BJ (cell line): Measurements from ENCODE around the gene PHRF1. TPM values are rescaled to one million over a fixed set of nuclear protein-coding genes. Genes with fewer than 3 reads are reported as not detected.

Experiments used
- CTCF ChIA-PET: fragments of 350-600 bp; formaldehyde crosslinking; extraction: SDS; loops from one replicate; lab custom pipeline; 2021; ENCODE audit warnings: antibody characterized with exemption, inconsistent platforms; lab: Yijun Ruan, JAX
- POLR2A ChIA-PET: fragments of 300-600 bp; sonication (Branson Sonifier 250); formaldehyde crosslinking; extraction: SDS; loops from one replicate; lab custom pipeline; 2021; ENCODE audit warnings: antibody characterized with exemption; lab: Charles Lee
- DNase-seq: peaks from one replicate; pipeline ENCODE4 v3.0.0-alpha.2; 2011; ENCODE audit warnings: low read depth
- H3K27me3 ChIP-seq: 2 replicates; pipeline ENCODE4 v1.6.0; 2011; ENCODE audit warnings: low read length; ENCODE audit not compliant: control insufficient read depth, insufficient read depth
- H3K36me3 ChIP-seq: 2 replicates; pipeline ENCODE4 v1.5.1; 2011; ENCODE audit warnings: low read length; ENCODE audit not compliant: control insufficient read depth, insufficient read depth
- H3K4me3 ChIP-seq: 2 replicates; pipeline ENCODE4 v1.5.1; 2011; ENCODE audit warnings: low read depth, mild to moderate bottlenecking, control low read depth, low read length
- CTCF ChIP-seq: IDR thresholded peaks from 2 replicates; pipeline ENCODE4 v1.5.1; 2011; ENCODE audit warnings: low read depth, mild to moderate bottlenecking, control low read depth, inconsistent platforms, low read length, moderate library complexity; ENCODE audit not compliant: insufficient read depth
- polyA plus RNA-seq: library from polyadenylated mRNA; depleted of rRNA; stranded (reverse); fragments of >200 nt; gene quantifications from 2 replicates; pipeline ENCODE4 v1.2.3, GENCODE V29; 2011

Gene PHRF1
- polyA plus RNA-seq, 1 experiment: 10.7 TPM

- CTCF ChIA-PET: no interaction called here
- POLR2A ChIA-PET: no interaction called here
- TF ChIP-seq CTCF: no peak
- peaks cover 16% of the 10 kb centered on the region for H3K36me3 ChIP-seq
- H3K4me3 ChIP-seq: no peak overlapping the region
- H3K27me3 ChIP-seq: no peaks in the 10 kb centered on the region
- DNase-seq: no peak
Observed at GRCh38 chr11:581752-582151, 5.5 kb downstream of the PHRF1 start.

DNA sequence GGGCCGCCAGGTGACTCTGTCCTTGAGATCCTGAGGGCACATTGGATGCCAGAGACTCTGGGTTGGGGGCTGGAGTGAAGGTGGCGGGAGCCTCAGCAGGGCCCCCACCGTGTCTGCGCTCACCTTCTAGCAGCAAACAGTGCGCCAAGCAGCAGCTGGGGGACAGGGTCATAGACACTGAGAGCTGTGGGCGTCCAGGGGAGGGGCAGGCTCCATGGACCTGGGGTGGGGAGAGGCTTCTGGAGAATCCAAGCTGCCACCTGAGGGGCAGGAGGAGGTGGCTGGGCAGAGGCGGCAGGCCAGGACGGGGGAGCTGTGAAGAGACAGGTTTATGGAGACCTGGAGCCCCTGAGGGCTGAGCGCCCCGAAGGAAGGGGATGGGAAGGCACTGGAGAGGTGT, 8.0 kb downstream of the PHRF1 start:
- POLR2A ChIA-PET: no interaction called here
- Histone ChIP-seq H3K4me3 (no peak overlapping the region), H3K36me3 (peaks cover 18% of the 10 kb centered on the region), H3K27me3 (no peaks in the 10 kb centered on the region)
- DNase-seq: no peak
- CTCF ChIA-PET: interaction anchor here (1.5 kb wide), 1 partner anchor 12 kb away, joined by 3 read pairs; no protein-coding TSS in a partner anchor
- TF ChIP-seq CTCF: no peak

GRCh38 chr11:586376-587316, 10.4 kb downstream of the PHRF1 start:
- POLR2A ChIA-PET: no interaction called here
- Histone ChIP-seq H3K27me3 (no peaks in the 10 kb centered on the region), H3K4me3 (no peak overlapping the region), H3K36me3 (peaks cover 25% of the 10 kb centered on the region)
- DNase-seq: no peak
- TF ChIP-seq CTCF: no peak
- CTCF ChIA-PET: no interaction called here

DNA sequence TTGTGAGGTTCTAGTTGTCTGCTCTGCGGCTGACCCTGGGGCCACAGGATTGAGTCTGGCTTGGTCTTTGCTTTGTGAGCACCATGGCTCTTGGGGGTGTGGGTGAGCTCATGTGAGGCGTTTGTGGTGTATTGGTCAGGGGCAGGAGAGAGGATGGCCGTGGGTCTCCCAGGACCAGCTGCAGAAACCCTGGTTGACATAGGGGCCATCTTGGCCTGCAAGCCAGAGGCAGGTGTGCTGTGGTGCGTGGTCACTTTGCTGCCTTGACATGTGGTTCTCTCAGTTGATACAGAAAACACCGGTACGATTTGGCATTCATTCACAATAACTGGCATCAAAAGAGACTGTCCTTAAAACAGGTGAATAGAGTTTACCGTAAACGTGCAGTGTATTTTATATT, 11.3 kb downstream of the PHRF1 start:
- DNase-seq: no peak
- ChIA-PET CTCF (no interaction called here), POLR2A (no interaction called here)
- Histone ChIP-seq H3K4me3 (no peak overlapping the region), H3K27me3 (no peaks in the 10 kb centered on the region), H3K36me3 (peaks cover 24% of the 10 kb centered on the region)
- TF ChIP-seq CTCF: no peak

GRCh38 chr11:587978-588380, 11.7 kb downstream of the PHRF1 start:
- Histone ChIP-seq H3K4me3 (no peak overlapping the region), H3K27me3 (no peaks in the 10 kb centered on the region), H3K36me3 (peaks cover 29% of the 10 kb centered on the region)
- TF ChIP-seq CTCF: no peak
- POLR2A ChIA-PET: no interaction called here
- DNase-seq: no peak
- CTCF ChIA-PET: interaction anchor here (1.7 kb wide), 1 partner anchor 33 kb away, joined by 3 read pairs; no protein-coding TSS in a partner anchor
